NCI-H1417 treated with DMSO at 0.1 percent for 48 hours (cell line): ENCODE measurements around the gene SGMS1.

Experiments
- DNase-seq: peaks from one replicate; lab custom pipeline; 2025; lab: John Stamatoyannopoulos, UW

SGMS1 gene

DNA sequence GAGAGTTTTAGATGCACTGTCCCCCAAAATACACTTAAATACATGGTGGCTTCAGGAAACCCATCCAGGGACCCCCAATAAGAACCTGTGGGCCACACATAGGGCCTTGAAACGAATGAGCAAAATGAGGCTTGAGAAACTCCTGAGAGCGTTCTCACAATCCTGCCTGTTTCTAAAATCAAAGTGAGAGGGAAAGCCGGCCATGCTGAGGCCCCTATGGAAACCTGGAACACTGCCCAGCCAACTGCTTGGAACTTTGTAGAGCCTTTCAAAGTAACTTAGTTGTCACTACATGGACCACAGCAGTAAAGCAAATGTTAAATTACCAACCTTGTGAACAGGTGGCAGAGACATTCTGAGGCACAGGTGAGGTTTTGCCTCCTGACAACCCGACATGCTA, 13.4 kb downstream of the SGMS1 start:
- DNase-seq: no peak

DNA sequence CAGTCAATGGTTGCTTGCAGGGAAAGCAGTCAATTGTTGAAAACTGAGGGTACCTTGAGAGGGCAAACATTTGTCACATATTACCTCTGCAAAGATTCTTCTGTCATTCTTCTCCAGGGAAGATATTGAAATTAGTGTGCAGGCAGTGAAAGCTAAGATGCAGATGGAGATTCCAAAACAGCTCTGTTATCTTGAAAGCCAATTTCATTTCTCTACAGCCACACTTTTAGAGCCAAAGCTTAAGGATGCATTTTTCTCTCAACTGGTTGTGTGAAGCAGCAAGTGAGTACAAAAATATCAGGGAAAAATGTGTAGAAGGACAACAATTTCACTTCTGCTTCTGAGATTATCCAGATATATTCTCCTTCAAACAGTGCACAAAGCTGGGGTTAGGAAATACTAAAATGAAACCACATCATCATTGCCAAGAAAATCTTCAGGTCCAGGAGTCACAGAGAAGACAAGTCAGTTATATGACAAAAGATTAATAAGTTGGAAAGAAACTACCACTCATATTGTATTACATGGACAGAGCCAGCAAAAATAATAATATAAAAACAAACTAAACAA, 16.3 kb downstream of the SGMS1 start:
- no peak for DNase-seq

DNA sequence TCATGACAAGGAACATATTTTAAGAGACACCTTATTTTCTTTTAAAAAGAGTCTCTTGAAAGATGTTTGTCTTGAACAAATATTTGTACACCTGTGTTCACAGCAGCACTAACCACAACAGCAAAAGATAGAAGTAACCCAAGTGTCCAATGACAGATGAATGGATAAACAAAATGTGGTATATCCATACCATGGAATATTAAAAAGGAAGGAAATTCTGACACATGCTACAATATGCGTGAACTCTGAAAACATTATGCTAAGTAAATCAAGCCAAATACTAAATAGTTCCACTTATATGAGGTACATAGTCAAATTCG, 17.8 kb downstream of the SGMS1 start:
- no peak for DNase-seq

DNA sequence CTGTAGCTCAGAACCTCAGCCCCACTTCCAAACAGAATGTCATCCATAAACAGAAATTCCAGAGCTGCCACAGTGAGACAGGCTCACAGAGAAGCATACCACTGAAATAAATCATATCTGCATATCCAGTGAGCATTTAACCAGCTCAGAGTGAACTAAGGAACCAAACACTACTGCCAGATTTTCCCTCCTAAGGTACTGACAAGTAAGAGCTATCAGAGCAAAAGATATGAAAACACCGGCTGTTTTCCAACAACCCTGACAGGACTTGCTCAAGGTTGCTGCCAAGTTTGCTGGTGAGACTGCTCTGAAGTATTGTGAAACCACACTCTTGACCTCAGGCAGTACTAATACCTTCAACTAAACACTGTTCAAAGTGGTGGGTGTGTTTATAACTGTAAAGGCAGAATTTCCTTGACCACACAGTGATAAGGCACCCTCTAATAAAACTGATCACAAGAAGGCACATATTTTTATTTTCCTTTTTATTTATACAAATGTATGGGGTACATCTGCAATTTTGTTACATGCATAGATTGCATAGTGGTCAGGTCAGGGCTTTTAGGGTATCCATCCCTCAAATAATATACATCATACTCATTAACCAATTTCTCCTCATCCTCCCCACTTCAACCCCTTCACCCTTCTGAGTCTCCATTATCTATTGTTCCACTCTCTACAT, 18.3 kb downstream of the SGMS1 start:
- no peak for DNase-seq

- DNase-seq: no peak
Observed at GRCh38 chr10:50604809-50605208, 18.9 kb downstream of the SGMS1 start.

DNA sequence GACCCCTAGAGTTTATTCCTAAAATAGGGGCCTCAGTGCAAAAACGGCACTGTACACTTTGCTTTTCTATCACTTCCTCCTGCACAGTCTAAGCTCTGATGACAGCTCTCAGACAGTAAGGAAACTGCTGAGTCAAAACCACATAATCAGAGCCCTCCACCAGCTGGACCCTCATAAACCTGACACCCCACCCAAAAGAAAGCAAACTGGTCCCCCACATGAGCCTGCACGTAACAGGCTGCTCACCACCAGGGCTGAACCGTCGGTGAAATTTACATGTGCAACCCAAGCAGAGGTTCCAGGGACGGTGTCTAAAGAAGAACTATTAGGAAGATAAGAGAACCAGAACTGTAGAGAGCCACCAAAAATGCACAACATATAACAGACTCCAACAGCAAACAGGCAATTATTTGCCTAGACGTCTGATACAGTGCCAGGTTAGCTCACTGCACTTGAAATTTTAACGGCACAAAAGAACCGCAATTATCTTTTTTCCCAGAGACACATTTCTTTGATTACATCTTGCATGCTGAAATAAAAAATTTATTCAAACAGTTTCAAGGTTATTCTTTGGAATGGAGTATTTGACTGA, 19.6 kb downstream of the SGMS1 start:
- no peak for DNase-seq

DNA sequence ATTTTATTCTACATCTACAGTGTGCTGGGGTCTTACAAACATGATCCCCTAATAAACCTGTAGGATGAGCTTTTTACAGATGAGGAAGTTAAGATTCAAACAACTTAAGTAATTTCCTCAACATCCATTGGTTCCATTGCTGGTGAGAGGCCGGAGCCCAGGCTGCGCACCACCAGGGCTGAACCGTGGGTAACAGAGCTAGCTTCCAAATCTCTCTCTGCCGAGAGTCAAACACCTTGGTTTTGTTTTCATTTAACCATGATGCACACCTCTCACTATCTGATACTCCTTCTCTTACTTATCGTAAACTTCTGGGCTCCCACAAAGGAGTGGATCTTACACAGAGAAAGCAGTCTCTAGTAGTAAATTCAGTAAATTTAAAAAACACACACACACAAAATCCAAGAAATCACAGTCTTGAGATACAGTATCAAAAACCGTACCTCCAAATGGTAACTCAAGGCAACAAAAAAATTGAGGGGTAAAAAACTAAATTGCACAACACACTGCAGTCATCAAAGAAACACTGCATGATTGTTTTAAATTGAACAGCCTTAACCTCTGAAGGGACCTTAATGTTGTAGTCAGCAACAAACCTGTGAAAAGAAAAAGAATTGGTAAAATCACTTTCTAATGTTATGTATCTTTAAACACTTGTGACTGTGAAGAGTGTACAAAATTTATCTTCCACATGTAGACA, 20.5 kb downstream of the SGMS1 start:
- DNase-seq: no peak

GRCh38 chr10:50601974-50602373, 21.8 kb downstream of the SGMS1 start:
- DNase-seq: no peak

DNA sequence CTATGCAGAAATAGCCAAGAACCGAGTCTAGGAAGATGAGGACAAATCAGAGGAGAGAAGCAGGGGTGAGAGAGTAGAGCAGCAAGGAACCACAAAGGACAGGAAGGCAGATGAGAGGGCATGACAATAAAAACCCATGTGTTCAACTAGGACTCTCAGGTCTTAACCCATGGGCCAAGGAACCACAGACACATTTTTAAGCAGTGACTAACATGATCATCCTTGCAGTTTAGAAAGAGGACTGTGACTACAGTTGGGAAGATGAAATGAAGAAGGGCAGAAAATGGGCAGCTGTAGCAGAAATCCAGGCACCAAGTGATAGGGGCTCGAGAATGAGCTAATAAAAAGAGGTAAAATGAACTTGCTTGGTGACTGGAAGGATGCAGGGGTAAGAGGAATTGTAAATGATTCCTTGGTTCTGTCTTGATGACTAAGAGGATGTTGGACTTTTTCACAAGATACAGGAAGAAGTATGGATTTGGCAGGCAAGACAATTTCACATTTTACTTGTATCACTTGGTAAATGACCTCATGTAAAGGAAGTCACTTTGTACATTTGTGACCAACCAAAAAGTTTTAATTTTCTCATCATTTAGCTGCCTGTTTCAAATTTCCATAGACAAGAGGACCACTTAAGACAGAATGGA, 22.8 kb downstream of the SGMS1 start:
- DNase-seq: no peak

DNA sequence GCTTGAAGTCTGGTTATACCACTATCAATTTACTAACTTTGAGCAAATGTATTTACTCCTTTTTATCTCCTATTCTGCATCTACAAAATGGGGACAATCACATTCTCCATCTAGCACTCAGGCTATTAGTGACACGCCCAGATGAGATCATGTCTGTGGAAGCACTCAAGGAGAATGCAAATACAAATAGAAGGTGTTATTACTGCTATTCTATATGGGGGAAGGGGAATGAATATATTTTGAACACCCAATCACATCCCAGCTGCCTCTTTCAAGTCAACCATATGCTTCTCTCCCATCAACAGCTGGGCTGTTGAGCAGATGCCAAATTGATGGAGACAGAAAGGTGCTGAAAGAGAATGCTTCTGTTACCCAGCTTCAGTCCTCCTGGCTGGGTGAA, 23.5 kb downstream of the SGMS1 start:
- no peak for DNase-seq

GRCh38 chr10:50596897-50597296, 26.9 kb downstream of the SGMS1 start:
- no peak for DNase-seq

DNA sequence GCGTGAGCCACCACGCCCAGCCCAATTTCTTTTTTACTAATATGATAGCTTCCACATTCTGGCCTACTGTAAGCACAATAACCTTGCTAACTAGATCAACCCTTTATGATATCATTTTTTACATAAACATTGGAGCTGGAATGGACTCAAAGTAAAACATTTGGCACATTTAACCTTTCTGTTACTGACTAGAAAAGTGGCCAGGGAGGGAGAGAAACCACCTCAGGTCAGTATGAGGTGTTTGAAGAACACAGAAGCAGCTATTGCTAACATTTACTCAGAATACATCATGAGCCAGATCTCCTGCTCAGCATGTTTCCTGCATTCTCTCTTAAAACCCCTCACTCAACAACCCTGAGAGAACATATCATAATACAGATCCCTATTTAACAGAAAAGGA, 27.3 kb downstream of the SGMS1 start:
- DNase-seq: no peak

- no peak for DNase-seq
Observed at GRCh38 chr10:50595785-50596184, 28.0 kb downstream of the SGMS1 start.

GRCh38 chr10:50593523-50594376, 30.0 kb downstream of the SGMS1 start:
- DNase-seq: no peak

DNA sequence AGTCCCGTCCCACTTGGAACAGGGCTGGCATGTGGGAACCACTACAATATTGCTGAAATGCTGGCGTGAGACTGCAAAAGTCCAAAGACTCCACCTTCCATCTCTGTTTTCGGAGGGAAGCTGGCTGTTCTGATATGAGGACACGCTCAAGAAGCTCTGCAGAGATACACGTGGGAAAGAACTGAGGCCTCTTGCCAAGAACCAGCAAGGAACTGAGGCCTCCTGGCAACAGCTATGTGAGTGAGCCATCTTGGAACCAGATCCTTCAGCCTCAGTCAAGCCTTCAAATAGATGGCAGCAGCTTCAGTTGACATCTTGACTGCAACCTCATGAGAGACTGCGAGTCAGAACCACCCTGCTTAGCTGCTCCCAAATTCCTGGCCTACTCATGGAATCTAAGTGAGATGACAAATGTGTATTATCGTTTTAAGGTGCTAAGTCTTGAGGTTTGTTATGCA, 30.8 kb downstream of the SGMS1 start:
- no peak for DNase-seq

DNA sequence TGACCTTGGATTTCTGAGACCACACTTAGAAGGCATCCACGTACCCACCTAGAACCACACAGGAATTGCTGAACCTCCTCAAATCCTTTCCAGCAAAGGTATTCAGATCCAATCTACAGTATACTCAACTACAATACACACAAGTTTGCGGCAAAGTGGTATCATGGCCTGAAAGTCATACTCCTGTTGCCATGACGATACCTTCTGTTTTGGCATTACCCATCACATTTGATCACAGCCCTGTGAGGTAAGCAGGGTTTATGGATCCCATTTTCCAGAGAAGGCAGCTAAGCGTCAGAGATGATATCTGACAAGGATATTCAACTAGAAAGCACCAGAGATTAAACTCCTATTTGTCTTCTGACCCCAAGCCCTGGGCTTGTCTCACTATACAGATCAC, 32.8 kb downstream of the SGMS1 start:
- DNase-seq: no peak

DNA sequence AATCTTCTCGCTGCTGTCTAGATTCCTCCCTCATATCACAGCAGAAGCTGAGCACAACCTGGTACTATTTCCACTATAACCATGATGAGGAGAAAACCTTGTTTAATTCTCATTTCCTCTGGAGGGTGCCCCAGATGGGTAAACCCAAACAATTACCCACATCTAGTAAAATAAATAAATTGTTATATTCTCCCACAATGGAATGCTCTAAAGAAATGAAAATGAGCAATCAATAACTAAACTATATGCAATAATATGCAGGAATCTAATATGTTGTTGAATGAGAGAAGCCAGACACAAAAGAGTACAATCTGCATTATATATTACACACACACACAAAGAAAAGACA, 37.0 kb downstream of the SGMS1 start:
- no peak for DNase-seq

DNA sequence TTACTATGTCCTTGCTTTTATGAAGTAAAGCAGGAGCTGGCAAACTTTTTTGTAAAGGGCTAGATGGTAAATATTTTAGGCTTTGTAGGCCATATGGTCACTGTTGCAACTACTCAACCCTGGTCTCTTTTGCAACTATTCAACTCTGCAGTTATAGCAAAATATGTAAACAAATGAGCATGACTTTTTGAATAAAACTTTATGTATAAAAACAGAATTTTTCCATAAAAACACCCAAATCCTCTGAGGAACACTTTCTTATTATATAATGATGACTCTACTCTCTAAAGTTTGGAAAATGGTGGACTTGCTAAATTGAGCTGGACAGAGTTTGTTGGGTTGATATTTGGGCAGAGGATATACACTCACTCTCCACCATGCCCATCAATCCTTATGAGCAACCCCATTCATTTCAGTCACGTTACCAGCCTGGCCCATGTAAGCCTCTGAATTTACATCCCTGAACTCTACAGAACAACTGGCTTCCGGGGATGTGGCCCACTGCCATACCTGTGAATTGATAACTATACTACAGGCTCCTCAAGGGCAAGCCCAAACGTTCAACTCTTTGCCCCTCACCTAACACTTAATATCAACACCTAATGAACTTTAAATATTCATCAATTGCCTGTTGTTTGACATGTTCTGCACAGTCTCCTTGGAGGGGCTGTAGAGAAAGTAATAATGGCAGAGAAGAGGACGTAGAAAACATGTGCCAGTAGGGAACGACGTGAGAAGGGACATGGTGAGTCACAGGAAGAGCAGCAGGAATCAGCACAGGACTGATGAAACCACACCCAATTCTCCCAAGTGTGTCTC, 37.6 kb downstream of the SGMS1 start:
- DNase-seq: no peak

GRCh38 chr10:50582766-50583762, 40.7 kb downstream of the SGMS1 start:
- DNase-seq: no peak

- DNase-seq: no peak
Observed at GRCh38 chr10:50582046-50582445, 41.7 kb downstream of the SGMS1 start.
